Mesendoderm (in vitro differentiated cells): Measurements from ENCODE around the gene ERI3.

ENCODE experiments used
- DNase-seq: peaks from one replicate; pipeline ENCODE4 v3.0.0; 2013
- H2AK5ac ChIP-seq: 2 replicates; pipeline ENCODE4 v1.6.1; 2013; ENCODE audit warnings: low read length, inconsistent platforms
- H2BK120ac ChIP-seq: 2 replicates; pipeline ENCODE4 v1.6.1; 2013; ENCODE audit warnings: low read depth, mild to moderate bottlenecking, low read length, moderate library complexity, mixed read lengths
- H2BK15ac ChIP-seq: replicated peaks from 2 replicates; pipeline ENCODE4 v1.6.1; 2013; ENCODE audit warnings: low read depth, mild to moderate bottlenecking, moderate library complexity
- H2BK5ac ChIP-seq: 2 replicates; pipeline ENCODE4 v1.6.1; 2013; ENCODE audit warnings: low read length, inconsistent platforms
- H3K18ac ChIP-seq: 2 replicates; pipeline ENCODE4 v1.6.1; 2013; ENCODE audit warnings: mild to moderate bottlenecking, low read length, mixed read lengths
- H3K23ac ChIP-seq: one replicate; pipeline ENCODE4 v1.6.1; 2013; ENCODE audit warnings: low read length
- H3K27ac ChIP-seq: 2 replicates; pipeline ENCODE4 v1.5.1; 2013; ENCODE audit warnings: low read depth, mild to moderate bottlenecking, inconsistent platforms, low read length, moderate library complexity
- H3K27me3 ChIP-seq: 2 replicates; pipeline ENCODE4 v1.6.1; 2013; ENCODE audit warnings: low read length, control low read depth, mild to moderate bottlenecking, inconsistent platforms; ENCODE audit not compliant: insufficient read depth, poor library complexity
- H3K36me3 ChIP-seq: 2 replicates; pipeline ENCODE4 v1.6.1; 2013; ENCODE audit warnings: low read length, inconsistent platforms; ENCODE audit not compliant: control insufficient read depth, insufficient read depth
- H3K4ac ChIP-seq: one replicate; pipeline ENCODE4 v1.6.1; 2013; ENCODE audit warnings: low read depth, mild to moderate bottlenecking, low read length, moderate library complexity
- H3K4me1 ChIP-seq: 2 replicates; pipeline ENCODE4 v1.6.1; 2013; ENCODE audit warnings: low read depth, low read length, inconsistent platforms; ENCODE audit not compliant: control insufficient read depth
- H3K4me2 ChIP-seq: 2 replicates; pipeline ENCODE4 v1.6.1; 2013; ENCODE audit warnings: low read length
- H3K4me3 ChIP-seq: 2 replicates; pipeline ENCODE4 v1.5.1; 2013; ENCODE audit warnings: mild to moderate bottlenecking, low read length
- H3K56ac ChIP-seq: one replicate; pipeline ENCODE4 v1.6.1; 2013; ENCODE audit warnings: low read length
- H3K79me1 ChIP-seq: 2 replicates; pipeline ENCODE4 v1.6.1; 2013; ENCODE audit warnings: low read length, inconsistent platforms
- H3K79me2 ChIP-seq: 2 replicates; pipeline ENCODE4 v1.6.1; 2013; ENCODE audit warnings: mild to moderate bottlenecking, low read length; ENCODE audit not compliant: control insufficient read depth, insufficient read depth
- H3K9ac ChIP-seq: 2 replicates; pipeline ENCODE4 v1.6.1; 2013; ENCODE audit warnings: low read length, inconsistent platforms
- H4K5ac ChIP-seq: one replicate; pipeline ENCODE4 v1.6.1; 2013; ENCODE audit warnings: low read length
- H4K8ac ChIP-seq: one replicate; pipeline ENCODE4 v1.6.1; 2013; ENCODE audit warnings: low read depth, mild to moderate bottlenecking, control low read depth, low read length, moderate library complexity
- WGBS: extraction: QIAGEN DNeasy Blood & Tissue Kit; methylation state at CpG from one replicate; pipeline ENCODE4 v1.1.7; 2013; ENCODE audit warnings: low lambda C conversion rate, missing lambda C conversion rate; ENCODE audit not compliant: insufficient coverage; ENCODE audit errors: extremely low coverage; 5-methylcytosine and 5-hydroxymethylcytosine counted together

Gene ERI3

GRCh38 chr1:44276901-44277300 lies 78.2 kb downstream of the ERI3 start:
- Histone ChIP-seq H3K27ac (no peak overlapping the region), H2BK5ac (no peak overlapping the region), H4K5ac (no peak overlapping the region), H3K27me3 (no peaks in the 10 kb centered on the region), H3K4me2 (no peak overlapping the region), H2AK5ac (no peak overlapping the region), H3K23ac (no peak overlapping the region), H3K4ac (no peak overlapping the region), H4K8ac (no peak overlapping the region), H3K79me1 (no peaks in the 10 kb centered on the region), H3K56ac (no peak overlapping the region), H2BK15ac (no peak overlapping the region), H3K4me1 (peaks cover 5% of the 10 kb centered on the region), H3K9ac (no peak overlapping the region), H3K18ac (no peak overlapping the region), H3K79me2 (no peaks in the 10 kb centered on the region), H3K4me3 (no peak overlapping the region), H2BK120ac (no peak overlapping the region), H3K36me3 (no peaks in the 10 kb centered on the region)
- WGBS = no CpG with 5 or more reads among the region's 2 CpGs
- no peak for DNase-seq

- Histone ChIP-seq H2AK5ac (no peak overlapping the region), H2BK120ac (no peak overlapping the region), H4K5ac (no peak overlapping the region), H3K4me2 (no peak overlapping the region), H3K56ac (no peak overlapping the region), H3K79me2 (no peaks in the 10 kb centered on the region), H3K27ac (no peak overlapping the region), H3K4me1 (peaks cover 5% of the 10 kb centered on the region), H4K8ac (no peak overlapping the region), H3K9ac (no peak overlapping the region), H3K79me1 (no peaks in the 10 kb centered on the region), H3K4me3 (no peak overlapping the region), H2BK5ac (no peak overlapping the region), H3K36me3 (no peaks in the 10 kb centered on the region), H3K27me3 (no peaks in the 10 kb centered on the region), H3K4ac (no peak overlapping the region), H3K23ac (no peak overlapping the region), H3K18ac (no peak overlapping the region), H2BK15ac (no peak overlapping the region)
- DNase-seq = peak; percentile 18
- WGBS = no CpG with 5 or more reads among the region's 3 CpGs
Measured at GRCh38 chr1:44275991-44276405, 79.1 kb downstream of the ERI3 start.

GRCh38 chr1:44275296-44275962 lies 79.6 kb downstream of the ERI3 start:
- peaks cover 5% of the 10 kb centered on the region for H3K4me1 ChIP-seq
- no peak overlapping the region for H3K4ac ChIP-seq
- DNase-seq = no peak
- H2AK5ac ChIP-seq = no peak overlapping the region
- no peak overlapping the region for H3K4me3 ChIP-seq
- no peaks in the 10 kb centered on the region for H3K36me3 ChIP-seq
- no peak overlapping the region for H2BK120ac ChIP-seq
- no peak overlapping the region for H2BK15ac ChIP-seq
- peaks cover 2% of the 10 kb centered on the region for H3K79me1 ChIP-seq
- H4K8ac ChIP-seq = no peak overlapping the region
- H3K79me2 ChIP-seq = no peaks in the 10 kb centered on the region
- H2BK5ac ChIP-seq = no peak overlapping the region
- H3K23ac ChIP-seq = no peak overlapping the region
- no peak overlapping the region for H3K56ac ChIP-seq
- no peak overlapping the region for H3K18ac ChIP-seq
- H3K27me3 ChIP-seq = no peaks in the 10 kb centered on the region
- H3K9ac ChIP-seq = no peak overlapping the region
- WGBS = no CpG with 5 or more reads among the region's 6 CpGs
- no peak overlapping the region for H4K5ac ChIP-seq
- H3K4me2 ChIP-seq = no peak overlapping the region
- no peak overlapping the region for H3K27ac ChIP-seq

- Histone ChIP-seq H3K4me2 (no peak overlapping the region), H2BK5ac (no peak overlapping the region), H3K27ac (no peak overlapping the region), H3K18ac (no peak overlapping the region), H3K4me3 (no peak overlapping the region), H3K79me1 (peaks cover 2% of the 10 kb centered on the region), H3K9ac (no peak overlapping the region), H3K36me3 (no peaks in the 10 kb centered on the region), H3K56ac (no peak overlapping the region), H3K4ac (no peak overlapping the region), H3K23ac (no peak overlapping the region), H4K8ac (no peak overlapping the region), H2BK15ac (no peak overlapping the region), H2BK120ac (no peak overlapping the region), H3K79me2 (no peaks in the 10 kb centered on the region), H3K27me3 (no peaks in the 10 kb centered on the region), H3K4me1 (peaks cover 5% of the 10 kb centered on the region), H2AK5ac (no peak overlapping the region), H4K5ac (no peak overlapping the region)
- WGBS = no CpG with 5 or more reads among the region's 6 CpGs
- no peak for DNase-seq
Measured at GRCh38 chr1:44273560-44274350, 81.3 kb downstream of the ERI3 start.

GRCh38 chr1:44272992-44273391 lies 82.1 kb downstream of the ERI3 start:
- Histone ChIP-seq H3K9ac (no peak overlapping the region), H2BK15ac (no peak overlapping the region), H3K4me3 (no peak overlapping the region), H3K4me2 (no peak overlapping the region), H3K4me1 (peaks cover 5% of the 10 kb centered on the region), H3K36me3 (no peaks in the 10 kb centered on the region), H3K79me1 (peaks cover 2% of the 10 kb centered on the region), H4K8ac (no peak overlapping the region), H2BK120ac (no peak overlapping the region), H4K5ac (no peak overlapping the region), H3K79me2 (no peaks in the 10 kb centered on the region), H3K27ac (no peak overlapping the region), H3K23ac (no peak overlapping the region), H3K18ac (no peak overlapping the region), H3K56ac (no peak overlapping the region), H2AK5ac (no peak overlapping the region), H3K27me3 (no peaks in the 10 kb centered on the region), H2BK5ac (no peak overlapping the region), H3K4ac (no peak overlapping the region)
- WGBS = no CpG with 5 or more reads among the region's 3 CpGs
- DNase-seq = no peak
